Endothelial cell of umbilical vein (primary cell): ENCODE data around the gene CEP295NL. TPM values are rescaled to one million over a fixed set of nuclear protein-coding genes. Genes with fewer than 3 reads are reported as not detected.

ENCODE experiments used
- BruUV-seq: library from RNA; stranded (reverse); fragments of 400-500 nt; replicated peaks from 2 replicates; lab custom pipeline; 2021; lab: Mats Ljungman, UMichigan
- CTCF ChIA-PET: fragments of 300-600, 350-600 bp; sonication (Branson Sonifier 250); formaldehyde crosslinking; loops from one replicate; lab custom pipeline; 2021; ENCODE audit warnings: antibody characterized with exemption, inconsistent platforms; lab: Charles Lee
- POLR2A ChIA-PET: fragments of 300-600, 350-600 bp; sonication (Branson Sonifier 250); formaldehyde crosslinking; loops from one replicate; lab custom pipeline; 2021; ENCODE audit warnings: antibody characterized with exemption, inconsistent platforms; lab: Charles Lee
- DNase-seq: peaks from one replicate; pipeline ENCODE4 v3.0.0-alpha.2; 2011; ENCODE audit warnings: low read depth, low spot score
- FAIRE-seq: peaks from 2 replicates; lab custom pipeline; 2011; peaks lifted over from hg19 to GRCh38; lab: Jason Lieb, UNC
- H2AFZ ChIP-seq: 2 replicates; pipeline ENCODE4 v1.6.0; 2012; ENCODE audit warnings: low read depth, low read length, control low read depth, inconsistent platforms
- H3K27ac ChIP-seq: 2 replicates; pipeline ENCODE4 v1.5.1; 2011; ENCODE audit warnings: low read depth, mild to moderate bottlenecking, control low read depth, low read length, moderate library complexity; ENCODE audit not compliant: insufficient read depth
- H3K27me3 ChIP-seq, 2 experiments: 2 replicates each; pipeline versions ENCODE4 v1.6.0 to v1.6.1; 2011; ENCODE audit warnings: low read length in 2 of 2, mixed read lengths in 1 of 2; ENCODE audit not compliant: control insufficient read depth in 2 of 2, insufficient read depth in 2 of 2
- H3K36me3 ChIP-seq, 2 experiments: 2 replicates in 1 of 2; 3 replicates in 1 of 2; pipeline ENCODE4 v1.5.1; 2011; ENCODE audit warnings: low read length in 2 of 2, mild to moderate bottlenecking in 1 of 2, moderate library complexity in 1 of 2; ENCODE audit not compliant: control insufficient read depth in 2 of 2, insufficient read depth in 2 of 2; ENCODE audit errors: extremely low read depth in 1 of 2
- H3K4me1 ChIP-seq: 3 replicates; pipeline ENCODE4 v1.5.1; 2011; ENCODE audit warnings: mild to moderate bottlenecking, low read length; ENCODE audit not compliant: control insufficient read depth, insufficient read depth; ENCODE audit errors: extremely low read depth
- H3K4me2 ChIP-seq: 2 replicates; pipeline ENCODE4 v1.6.1; 2011; ENCODE audit warnings: low read length, control low read depth, mixed read lengths; ENCODE audit not compliant: insufficient read depth
- H3K4me3 ChIP-seq, 3 experiments: fragments of 200-600 bp in 1 of 3; sonication (generic), shearing (Covaris generic) in 1 of 3; replicated peaks in 1 of 3; 2 replicates each; pipeline ENCODE4 v1.5.1; 2011 to 2016; ENCODE audit warnings: control low read depth in 3 of 3, low read length in 3 of 3, mild to moderate bottlenecking in 2 of 3, inconsistent platforms in 1 of 3, low read depth in 1 of 3, moderate library complexity in 1 of 3; ENCODE audit not compliant: insufficient read depth in 1 of 3
- H3K79me2 ChIP-seq: 2 replicates; pipeline ENCODE4 v1.6.0; 2012; ENCODE audit warnings: low read length, inconsistent platforms; ENCODE audit not compliant: control insufficient read depth, insufficient read depth
- H3K9ac ChIP-seq: replicated peaks from 2 replicates; pipeline ENCODE3; 2011; ENCODE audit warnings: low read length, control low read depth; ENCODE audit not compliant: insufficient read depth; ENCODE audit errors: extremely low read depth
- H3K9me1 ChIP-seq: replicated peaks from 3 replicates; pipeline ENCODE4 v1.6.0; 2011; ENCODE audit warnings: mild to moderate bottlenecking, low read length; ENCODE audit not compliant: control insufficient read depth, insufficient read depth; ENCODE audit errors: extremely low read depth
- H3K9me3 ChIP-seq: replicated peaks from 2 replicates; pipeline ENCODE4 v1.5.1; 2012; ENCODE audit warnings: low read length, inconsistent platforms; ENCODE audit not compliant: control insufficient read depth, insufficient read depth
- H4K20me1 ChIP-seq: replicated peaks from 2 replicates; pipeline ENCODE3; 2011; ENCODE audit warnings: mild to moderate bottlenecking, low read length; ENCODE audit not compliant: control insufficient read depth, insufficient read depth; ENCODE audit errors: extremely low read depth
- EZH2 ChIP-seq: IDR thresholded peaks from 2 replicates; pipeline ENCODE4 v1.6.1; 2012; ENCODE audit warnings: borderline replicate concordance, low read depth, mild to moderate bottlenecking, moderate library complexity, low read length, inconsistent platforms; ENCODE audit not compliant: severe bottlenecking
- FOS ChIP-seq: IDR thresholded peaks from 2 replicates; pipeline ENCODE4 v1.6.1; 2011; ENCODE audit warnings: mild to moderate bottlenecking, low read length, moderate library complexity, borderline replicate concordance; ENCODE audit not compliant: insufficient read depth
- GATA2 ChIP-seq: IDR thresholded peaks from 2 replicates; pipeline ENCODE4 v1.7.0; 2011; ENCODE audit warnings: low read depth, mild to moderate bottlenecking, moderate library complexity, mixed read lengths, low read length; ENCODE audit not compliant: insufficient read length, insufficient read depth
- JUN ChIP-seq: IDR thresholded peaks from 2 replicates; pipeline ENCODE4 v1.6.1; 2011; ENCODE audit warnings: borderline replicate concordance, low read depth; ENCODE audit not compliant: insufficient read length, insufficient read depth
- MYC ChIP-seq: IDR thresholded peaks from one replicate; pipeline ENCODE4 v1.6.1; 2011; ENCODE audit warnings: mild to moderate bottlenecking, low read depth, low read length
- POLR2A ChIP-seq: IDR thresholded peaks from 2 replicates; pipeline ENCODE4 v1.6.1; 2012; ENCODE audit warnings: low read depth, mild to moderate bottlenecking, control low read depth, low read length
- POLR2AphosphoS5 ChIP-seq: IDR thresholded peaks from 2 replicates; pipeline ENCODE4 v1.6.1; 2012; ENCODE audit warnings: low read depth, mild to moderate bottlenecking, control low read depth, low read length, moderate library complexity; ENCODE audit not compliant: insufficient read depth
- dilution Hi-C: fragments of 300-500 bp; cut with MboI; formaldehyde crosslinking; loops from one replicate; pipeline ENCODE4 v1.15.0; 2019; ENCODE audit warnings: low sequenced_read_pairs; ENCODE audit not compliant: extremely low pct_ligation_motif_present
- intact Hi-C: fragments of 100-400 bp; cut with micrococcal nuclease; formaldehyde crosslinking; loops from one replicate; pipeline ENCODE4 v1.10.0; 2022
- polyA plus RNA-seq, 4 experiments: library from polyadenylated mRNA; depleted of rRNA in 3 of 4; stranded (reverse) in 3 of 4; unstranded in 1 of 4; fragments of >200 nt; gene quantifications; 2 replicates each; pipeline versions ENCODE4 v1.2.1 to v1.2.3, GENCODE V29; 2011 to 2012; ENCODE audit warnings: missing spikeins in 1 of 4
- total RNA-seq: library from RNA; stranded (reverse); gene quantifications from 2 replicates; pipeline ENCODE4 v1.2.3, GENCODE V29; 2021
- TF ChIP-seq, protein P1 (sequence below): IDR thresholded peaks from 2 replicates; pipeline ENCODE4 v1.6.1; 2011; ENCODE audit not compliant: insufficient read depth, insufficient read length
- TF ChIP-seq, protein P2 (sequence below), 2 donors: IDR thresholded peaks; 1 replicate in 1 of 2; 2 replicates in 1 of 2; pipeline ENCODE4 v1.5.1; 2011; ENCODE audit warnings: low read length in 2 of 2, mild to moderate bottlenecking in 2 of 2, moderate library complexity in 2 of 2, control low read depth in 1 of 2, inconsistent platforms in 1 of 2, low read depth in 1 of 2; ENCODE audit not compliant: insufficient read depth in 1 of 2; ENCODE audit errors: extremely low read depth in 1 of 2

CEP295NL gene
- total and polyA plus RNA-seq, 2 donors (not counting 3 experiments of a cell fraction or from before 2014, with no cell fraction given), result 0.10 to 8.3 TPM

DNA sequence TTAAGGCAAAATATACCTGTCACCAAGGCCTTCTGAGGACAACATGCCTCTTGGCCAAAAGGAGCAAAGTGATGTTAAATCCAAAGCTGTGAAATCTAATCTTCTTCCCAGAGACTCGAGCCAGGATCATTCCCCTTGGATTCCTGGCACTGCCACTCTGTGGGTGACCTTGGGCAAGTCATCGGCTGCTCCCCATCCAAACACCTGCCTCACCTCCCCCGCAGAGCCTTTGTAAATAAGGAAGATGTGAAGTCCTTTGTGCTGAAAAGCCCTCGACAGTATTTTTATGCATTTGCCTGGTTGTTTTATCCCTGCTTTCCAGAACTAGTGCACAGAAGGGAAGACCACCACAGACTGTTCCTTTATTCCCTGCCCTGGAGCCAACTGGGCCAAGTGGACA lies 5.4 kb upstream of the CEP295NL start:
- no peaks in the 10 kb centered on the region for H4K20me1 ChIP-seq
- ChIA-PET POLR2A (no interaction called here), CTCF (interaction anchor here (1.5 to 1.6 kb wide), 2 partner anchors 42 to 63 kb away, joined by 6 to 7 read pairs; no protein-coding TSS in a partner anchor)
- no peaks in the 10 kb centered on the region for H3K27me3 ChIP-seq
- no peaks in the 10 kb centered on the region for H3K9me1 ChIP-seq
- peaks cover 28% of the 10 kb centered on the region for H3K79me2 ChIP-seq
- FAIRE-seq (no peak), DNase-seq (no peak)
- H3K4me3 ChIP-seq, result no peak overlapping the region
- BruUV-seq, result no TSS peak
- H3K9me3 ChIP-seq, result no peaks in the 10 kb centered on the region
- H3K36me3 ChIP-seq, result peaks cover 0 to 9% of the 10 kb centered on the region in 2 experiments
- TF ChIP-seq, protein P1, sequence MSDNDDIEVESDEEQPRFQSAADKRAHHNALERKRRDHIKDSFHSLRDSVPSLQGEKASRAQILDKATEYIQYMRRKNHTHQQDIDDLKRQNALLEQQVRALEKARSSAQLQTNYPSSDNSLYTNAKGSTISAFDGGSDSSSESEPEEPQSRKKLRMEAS, result no peak
- no peak for TF ChIP-seq GATA2
- no peak for TF ChIP-seq MYC
- no peak for TF ChIP-seq FOS
- no peak for TF ChIP-seq POLR2A
- TF ChIP-seq POLR2AphosphoS5, result no peak
- no peak overlapping the region for H3K27ac ChIP-seq
- H3K4me1 ChIP-seq, result no peaks in the 10 kb centered on the region
- no peak overlapping the region for H3K9ac ChIP-seq
- no peak overlapping the region for H2AFZ ChIP-seq
- intact Hi-C loops, result no loop called here
- dilution Hi-C loops, result no loop called here
- H3K4me2 ChIP-seq, result no peak overlapping the region

DNA sequence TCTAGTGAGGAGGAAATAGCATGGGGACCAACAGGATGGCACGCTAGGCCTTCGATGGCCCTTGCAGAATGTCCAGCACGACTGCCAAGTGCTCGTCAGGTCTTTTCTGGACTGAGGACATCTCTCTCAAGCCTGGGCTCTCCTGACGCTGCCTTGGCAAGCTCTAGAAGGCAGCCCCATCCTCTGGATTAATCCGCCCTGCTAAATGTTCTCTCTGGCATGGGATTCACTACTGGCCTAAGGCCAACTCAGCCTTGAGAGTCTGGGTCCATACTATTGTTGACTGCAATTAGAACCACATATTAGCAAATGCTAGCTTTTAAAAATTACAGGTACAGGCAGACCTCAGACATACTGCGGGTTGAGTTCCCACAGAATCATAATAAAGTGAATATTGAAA lies 2.5 kb upstream of the CEP295NL start:
- Histone ChIP-seq H4K20me1 (no peaks in the 10 kb centered on the region), H2AFZ (no peak overlapping the region), H3K9ac (no peak overlapping the region), H3K9me1 (no peaks in the 10 kb centered on the region), H3K27me3 (no peaks in the 10 kb centered on the region), H3K4me3 (no peak overlapping the region), H3K4me2 (no peak overlapping the region), H3K79me2 (peaks cover 22% of the 10 kb centered on the region), H3K4me1 (no peaks in the 10 kb centered on the region), H3K36me3 (peaks cover 6 to 18% of the 10 kb centered on the region in 2 experiments), H3K27ac (no peak overlapping the region), H3K9me3 (no peaks in the 10 kb centered on the region)
- BruUV-seq, result no TSS peak
- FAIRE-seq, result no peak
- POLR2A ChIA-PET, result no interaction called here
- DNase-seq, result no peak
- dilution Hi-C loops, result no loop called here
- intact Hi-C loops, result no loop called here
- TF ChIP-seq POLR2AphosphoS5, result no peak
- TF ChIP-seq, protein P1, result no peak
- no peak for TF ChIP-seq GATA2
- no peak for TF ChIP-seq JUN
- TF ChIP-seq, protein P2, sequence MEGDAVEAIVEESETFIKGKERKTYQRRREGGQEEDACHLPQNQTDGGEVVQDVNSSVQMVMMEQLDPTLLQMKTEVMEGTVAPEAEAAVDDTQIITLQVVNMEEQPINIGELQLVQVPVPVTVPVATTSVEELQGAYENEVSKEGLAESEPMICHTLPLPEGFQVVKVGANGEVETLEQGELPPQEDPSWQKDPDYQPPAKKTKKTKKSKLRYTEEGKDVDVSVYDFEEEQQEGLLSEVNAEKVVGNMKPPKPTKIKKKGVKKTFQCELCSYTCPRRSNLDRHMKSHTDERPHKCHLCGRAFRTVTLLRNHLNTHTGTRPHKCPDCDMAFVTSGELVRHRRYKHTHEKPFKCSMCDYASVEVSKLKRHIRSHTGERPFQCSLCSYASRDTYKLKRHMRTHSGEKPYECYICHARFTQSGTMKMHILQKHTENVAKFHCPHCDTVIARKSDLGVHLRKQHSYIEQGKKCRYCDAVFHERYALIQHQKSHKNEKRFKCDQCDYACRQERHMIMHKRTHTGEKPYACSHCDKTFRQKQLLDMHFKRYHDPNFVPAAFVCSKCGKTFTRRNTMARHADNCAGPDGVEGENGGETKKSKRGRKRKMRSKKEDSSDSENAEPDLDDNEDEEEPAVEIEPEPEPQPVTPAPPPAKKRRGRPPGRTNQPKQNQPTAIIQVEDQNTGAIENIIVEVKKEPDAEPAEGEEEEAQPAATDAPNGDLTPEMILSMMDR (IDR thresholded peaks at IDR 0.05; ENCODE audit: extremely low read depth in 1 of 2, insufficient read depth in 1 of 2, low read depth in 1 of 2, low read length in 2 of 2), result no peak
- no peak for TF ChIP-seq POLR2A
- TF ChIP-seq FOS, result no peak
- no peak for TF ChIP-seq MYC
- TF ChIP-seq EZH2, result no peak
- CTCF ChIA-PET, result interaction anchor here (3.1 kb wide), 1 partner anchor 66 kb away, joined by 12 read pairs; no protein-coding TSS in a partner anchor
